ENCODE measurements around the gene KCNQ1OT1.

- TF ChIP-seq GTF2F1 (IDR thresholded peaks at IDR 0.05; ENCODE audit: low read depth, low read length) = no peak
- TF ChIP-seq MXI1 (IDR thresholded peaks at IDR 0.05; ENCODE audit: low read depth, low read length) = no peak
- no peak for TF ChIP-seq CEBPB (tag; IDR thresholded peaks at IDR 0.05)
- TF ChIP-seq BRD4 (IDR thresholded peaks at IDR 0.05) = no peak
- TF ChIP-seq DIDO1 (tag; IDR thresholded peaks at IDR 0.05; ENCODE audit: low read depth) = no peak
Measured at GRCh38 chr11:2621894-2622293, 77.9 kb downstream of the KCNQ1OT1 start.
